Caco-2 (cell line): ENCODE measurements around the gene ACTC1. TPM values are rescaled to one million over a fixed set of nuclear protein-coding genes. Genes with fewer than 3 reads are reported as not detected.

Experiments
- BruUV-seq: library from RNA; stranded (reverse); fragments of 400-500 nt; replicated peaks from 2 replicates; lab custom pipeline; 2021; lab: Mats Ljungman, UMichigan
- CTCF ChIA-PET: fragments of 300-600 bp; sonication (Branson Sonifier 250); formaldehyde crosslinking; loops from one replicate; lab custom pipeline; 2022; ENCODE audit warnings: antibody characterized with exemption; lab: Charles Lee
- POLR2A ChIA-PET: fragments of 300-600 bp; sonication (Branson Sonifier 250); formaldehyde crosslinking; loops from one replicate; lab custom pipeline; 2022; ENCODE audit warnings: antibody characterized with exemption; lab: Charles Lee
- DNase-seq, 2 experiments: peaks; one replicate each; pipeline versions ENCODE4 v3.0.0 to v3.0.0-alpha.2; 2020 to 2022
- H3K27me3 ChIP-seq: replicated peaks from 2 replicates; pipeline ENCODE4 v1.6.0; 2011; ENCODE audit warnings: low read length; ENCODE audit not compliant: control insufficient read depth, insufficient read depth
- H3K36me3 ChIP-seq: 2 replicates; pipeline ENCODE4 v1.5.1; 2011; ENCODE audit warnings: low read length; ENCODE audit not compliant: control insufficient read depth, insufficient read depth
- H3K4me1 ChIP-seq: fragments of 250-450 bp; sonication (Bioruptor Pico); 2 replicates; pipeline ENCODE4 v1.5.1; 2020; ENCODE audit warnings: mild to moderate bottlenecking
- H3K4me3 ChIP-seq: 2 replicates; pipeline ENCODE4 v1.5.1; 2011; ENCODE audit warnings: low read depth, mild to moderate bottlenecking, control low read depth, low read length
- H3K9me3 ChIP-seq: fragments of 250-450 bp; sonication (Bioruptor Pico); 2 replicates; pipeline ENCODE4 v1.5.1; 2020; ENCODE audit warnings: mild to moderate bottlenecking, moderate library complexity
- H3K27ac Mint-ChIP-seq: one replicate; pipeline ENCODE4 v1.8.0; 2022; ENCODE audit warnings: mixed read lengths; ENCODE audit not compliant: unreplicated experiment
- H3K27me3 Mint-ChIP-seq: one replicate; pipeline ENCODE4 v1.8.0; 2022; ENCODE audit warnings: mixed read lengths; ENCODE audit not compliant: insufficient read depth, unreplicated experiment
- H3K36me3 Mint-ChIP-seq: one replicate; pipeline ENCODE4 v1.8.0; 2022; ENCODE audit warnings: mild to moderate bottlenecking, mixed read lengths; ENCODE audit not compliant: insufficient read depth, unreplicated experiment
- H3K4me1 Mint-ChIP-seq: one replicate; pipeline ENCODE4 v1.8.0; 2022; ENCODE audit warnings: low read depth, mixed read lengths; ENCODE audit not compliant: unreplicated experiment
- H3K4me3 Mint-ChIP-seq: one replicate; pipeline ENCODE4 v1.8.0; 2022; ENCODE audit warnings: mild to moderate bottlenecking, moderate library complexity, mixed read lengths; ENCODE audit not compliant: unreplicated experiment
- H3K9me3 Mint-ChIP-seq: one replicate; pipeline ENCODE4 v1.8.0; 2022; ENCODE audit warnings: mixed read lengths; ENCODE audit not compliant: unreplicated experiment
- intact Hi-C: fragments of 100-400 bp; cut with micrococcal nuclease; formaldehyde crosslinking; loops from one replicate; pipeline ENCODE4 v1.10.0; 2022; ENCODE audit not compliant: unreplicated experiment
- total RNA-seq: library from RNA; stranded (reverse); gene quantifications from 2 replicates; pipeline ENCODE4 v1.2.3, GENCODE V29; 2022
- TF ChIP-seq, protein P1 (sequence below), 2 experiments: fragments of 200-600 bp in 1 of 2; IDR thresholded peaks; 1 replicate in 1 of 2; 2 replicates in 1 of 2; pipeline versions ENCODE4 v1.5.1 to v1.8.0; 2011 to 2022; ENCODE audit warnings: antibody characterized with exemption in 1 of 2, control low read depth in 1 of 2, inconsistent platforms in 1 of 2, low read depth in 1 of 2, low read length in 1 of 2, mild to moderate bottlenecking in 1 of 2, moderate library complexity in 1 of 2; ENCODE audit not compliant: insufficient read depth in 1 of 2, severe bottlenecking in 1 of 2, unreplicated experiment in 1 of 2

Gene ACTC1
- total RNA-seq, 1 experiment from 2014 or later = not detected

DNA sequence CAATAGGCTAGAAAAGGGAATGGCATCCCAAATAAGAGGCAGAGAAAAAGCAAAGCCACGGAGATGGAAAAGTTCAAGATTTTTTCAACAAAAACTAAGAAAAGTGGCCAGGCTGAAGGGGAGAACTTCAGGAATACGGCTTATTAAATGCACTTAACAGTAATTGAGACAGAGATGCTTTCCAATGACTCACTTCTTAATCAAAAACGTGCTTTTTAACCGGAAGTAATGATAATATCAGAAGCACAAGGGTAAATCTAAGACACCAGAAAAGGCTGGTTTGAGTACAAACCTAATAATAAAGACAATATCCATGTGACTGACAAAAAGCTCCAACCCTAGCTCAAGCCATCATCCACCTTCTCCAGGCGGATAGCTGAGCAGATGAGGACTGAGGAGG is 24.8 kb upstream of the ACTC1 start:
- Mint-ChIP-seq H3K9me3 (no peaks in the 10 kb centered on the region), H3K36me3 (no peaks in the 10 kb centered on the region), H3K27me3 (peaks cover 31% of the 10 kb centered on the region), H3K4me3 (no peak overlapping the region), H3K4me1 (no peaks in the 10 kb centered on the region), H3K27ac (no peak overlapping the region)
- CTCF ChIA-PET = no interaction called here
- Histone ChIP-seq H3K27me3 (no peaks in the 10 kb centered on the region), H3K36me3 (no peaks in the 10 kb centered on the region), H3K4me1 (no peaks in the 10 kb centered on the region), H3K9me3 (no peaks in the 10 kb centered on the region), H3K4me3 (no peak overlapping the region)
- POLR2A ChIA-PET = no interaction called here
- TF ChIP-seq, protein P1, sequence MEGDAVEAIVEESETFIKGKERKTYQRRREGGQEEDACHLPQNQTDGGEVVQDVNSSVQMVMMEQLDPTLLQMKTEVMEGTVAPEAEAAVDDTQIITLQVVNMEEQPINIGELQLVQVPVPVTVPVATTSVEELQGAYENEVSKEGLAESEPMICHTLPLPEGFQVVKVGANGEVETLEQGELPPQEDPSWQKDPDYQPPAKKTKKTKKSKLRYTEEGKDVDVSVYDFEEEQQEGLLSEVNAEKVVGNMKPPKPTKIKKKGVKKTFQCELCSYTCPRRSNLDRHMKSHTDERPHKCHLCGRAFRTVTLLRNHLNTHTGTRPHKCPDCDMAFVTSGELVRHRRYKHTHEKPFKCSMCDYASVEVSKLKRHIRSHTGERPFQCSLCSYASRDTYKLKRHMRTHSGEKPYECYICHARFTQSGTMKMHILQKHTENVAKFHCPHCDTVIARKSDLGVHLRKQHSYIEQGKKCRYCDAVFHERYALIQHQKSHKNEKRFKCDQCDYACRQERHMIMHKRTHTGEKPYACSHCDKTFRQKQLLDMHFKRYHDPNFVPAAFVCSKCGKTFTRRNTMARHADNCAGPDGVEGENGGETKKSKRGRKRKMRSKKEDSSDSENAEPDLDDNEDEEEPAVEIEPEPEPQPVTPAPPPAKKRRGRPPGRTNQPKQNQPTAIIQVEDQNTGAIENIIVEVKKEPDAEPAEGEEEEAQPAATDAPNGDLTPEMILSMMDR (IDR thresholded peaks at IDR 0.05; ENCODE audit: insufficient read depth in 1 of 2, low read depth in 1 of 2, low read length in 1 of 2, severe bottlenecking in 1 of 2, unreplicated experiment in 1 of 2) = no peak
- no TSS peak for BruUV-seq
- DNase-seq = no peak
- intact Hi-C loops = no loop called here

DNA sequence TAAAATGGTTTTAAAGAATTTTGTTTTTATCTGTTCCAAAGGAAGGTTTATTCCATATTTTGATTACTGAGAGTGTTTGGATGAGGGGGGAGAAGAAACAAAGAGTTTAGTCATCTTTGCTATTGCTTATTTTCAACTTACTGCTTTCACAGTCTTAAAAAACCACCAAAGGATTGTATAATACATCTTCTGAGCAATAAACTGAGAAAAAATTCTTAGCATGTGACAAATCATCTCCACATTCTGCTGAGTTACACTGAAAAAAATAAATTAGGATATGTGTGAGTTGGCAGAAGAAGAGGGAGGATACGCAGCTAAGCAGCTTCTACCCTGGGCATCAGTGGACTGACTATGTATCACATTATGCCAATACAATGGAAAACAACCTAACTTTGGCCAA is 23.2 kb upstream of the ACTC1 start:
- TF ChIP-seq, protein P1 (IDR thresholded peaks at IDR 0.05; ENCODE audit: insufficient read depth in 1 of 2, low read depth in 1 of 2, low read length in 1 of 2, severe bottlenecking in 1 of 2, unreplicated experiment in 1 of 2) = no peak
- Histone ChIP-seq H3K4me1 (no peaks in the 10 kb centered on the region), H3K9me3 (no peaks in the 10 kb centered on the region), H3K4me3 (no peak overlapping the region), H3K27me3 (no peaks in the 10 kb centered on the region), H3K36me3 (no peaks in the 10 kb centered on the region)
- Mint-ChIP-seq H3K4me1 (no peaks in the 10 kb centered on the region), H3K27ac (no peak overlapping the region), H3K36me3 (no peaks in the 10 kb centered on the region), H3K4me3 (no peak overlapping the region), H3K27me3 (peaks cover 30% of the 10 kb centered on the region), H3K9me3 (no peaks in the 10 kb centered on the region)
- CTCF ChIA-PET = no interaction called here
- no peak for DNase-seq
- POLR2A ChIA-PET = no interaction called here
- intact Hi-C loops = no loop called here
- BruUV-seq = no TSS peak

DNA sequence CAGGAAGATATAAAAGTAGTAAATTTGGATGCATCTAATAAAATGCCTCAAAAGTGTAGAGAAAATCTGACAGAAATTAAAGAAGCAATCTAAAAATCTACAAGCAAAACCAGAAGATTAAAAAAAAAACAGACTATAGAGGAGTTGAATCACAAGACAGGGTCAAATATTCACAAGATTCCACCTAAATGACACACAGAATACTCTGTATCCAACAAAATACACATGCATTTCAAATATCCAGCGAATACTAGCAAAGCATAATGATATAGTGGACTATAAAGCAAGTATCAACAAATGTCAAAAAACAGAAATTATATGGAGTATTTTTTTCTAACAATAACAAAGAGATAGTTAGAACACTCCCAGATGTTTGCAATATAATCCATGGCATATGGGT is 20.5 kb upstream of the ACTC1 start:
- H3K4me3 Mint-ChIP-seq = no peak overlapping the region
- intact Hi-C loops = no loop called here
- POLR2A ChIA-PET = no interaction called here
- no peaks in the 10 kb centered on the region for H3K9me3 Mint-ChIP-seq
- Histone ChIP-seq H3K4me3 (no peak overlapping the region), H3K4me1 (no peaks in the 10 kb centered on the region), H3K36me3 (no peaks in the 10 kb centered on the region), H3K9me3 (no peaks in the 10 kb centered on the region), H3K27me3 (no peaks in the 10 kb centered on the region)
- no peak overlapping the region for H3K27ac Mint-ChIP-seq
- no peaks in the 10 kb centered on the region for H3K4me1 Mint-ChIP-seq
- CTCF ChIA-PET = no interaction called here
- H3K27me3 Mint-ChIP-seq = peaks cover 19% of the 10 kb centered on the region
- no peaks in the 10 kb centered on the region for H3K36me3 Mint-ChIP-seq
- TF ChIP-seq, protein P1 (IDR thresholded peaks at IDR 0.05; ENCODE audit: insufficient read depth in 1 of 2, low read depth in 1 of 2, low read length in 1 of 2, severe bottlenecking in 1 of 2, unreplicated experiment in 1 of 2) = no peak
- no peak for DNase-seq
- no TSS peak for BruUV-seq
